ENCODE measurements around the gene HOXD1. TPM values are rescaled to one million over a fixed set of nuclear protein-coding genes. Genes with fewer than 3 reads are reported as not detected.

HOXD1 gene
- total RNA-seq, 1 donor from 2014 or later, result 11.2 TPM

DNA sequence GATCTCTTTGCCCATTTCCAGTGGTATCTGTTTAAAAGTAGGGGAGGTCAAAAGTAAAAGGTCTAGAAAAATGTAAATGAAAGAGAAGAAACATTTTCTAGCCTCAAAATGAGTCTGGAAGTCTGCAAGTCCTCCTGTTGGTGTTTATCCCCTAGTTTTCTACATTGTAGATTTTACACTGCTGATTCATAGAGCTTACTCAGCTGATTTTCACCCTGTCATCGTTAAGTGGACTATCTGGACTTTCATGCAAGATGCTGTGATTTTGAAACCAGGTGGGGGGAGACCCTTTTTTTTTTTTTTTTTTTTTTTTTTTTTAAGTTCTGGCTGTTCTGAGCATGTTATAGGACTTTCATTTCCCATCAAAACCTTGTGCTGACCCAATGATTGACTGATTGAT lies 21.1 kb upstream of the HOXD1 start:
- no peak for DNase-seq

GRCh38 chr2:176169181-176169580 lies 19.3 kb upstream of the HOXD1 start:
- no peak for DNase-seq

GRCh38 chr2:176169711-176170110 lies 18.8 kb upstream of the HOXD1 start:
- no peak for DNase-seq

DNA sequence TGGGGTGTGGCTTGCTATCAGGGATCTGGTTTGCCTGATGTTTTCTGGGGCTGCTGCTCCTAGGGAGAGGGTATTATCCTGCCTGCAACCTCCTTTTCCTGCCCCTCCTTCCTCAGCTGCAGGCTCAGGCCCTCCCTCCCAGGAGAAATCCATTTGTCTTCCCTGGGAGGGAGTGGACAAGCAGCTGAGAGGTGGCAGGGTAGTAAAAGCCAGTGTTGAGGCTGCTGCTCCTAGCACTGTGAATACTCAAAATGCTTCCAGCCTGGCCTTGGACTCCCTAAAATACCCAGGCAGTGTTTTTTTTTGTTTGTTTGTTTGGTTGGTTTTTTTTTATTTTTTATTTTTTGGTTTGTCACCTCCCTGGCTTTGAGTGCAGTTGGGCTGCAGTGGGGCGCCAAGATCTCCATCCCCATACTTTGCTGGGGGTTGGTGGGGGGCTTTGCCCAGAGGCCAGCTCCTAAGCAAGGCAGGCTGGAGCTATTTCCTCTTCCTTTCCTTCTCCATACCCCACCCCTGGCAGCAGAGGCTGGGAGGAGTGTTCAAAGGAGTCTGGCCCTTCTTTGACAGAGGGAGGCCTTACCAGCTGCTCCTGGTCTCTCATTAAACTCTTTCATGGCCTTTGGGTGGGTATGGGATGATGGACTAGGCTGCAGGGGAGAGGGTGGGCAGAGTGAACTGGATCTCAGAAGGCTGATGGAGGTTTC lies 17.7 kb upstream of the HOXD1 start:
- DNase-seq, result peak; percentile 38

GRCh38 chr2:176171351-176172006 lies 17.0 kb upstream of the HOXD1 start:
- DNase-seq, result no peak

GRCh38 chr2:176172007-176172894 lies 16.2 kb upstream of the HOXD1 start:
- no peak for DNase-seq

GRCh38 chr2:176172895-176173566 lies 15.4 kb upstream of the HOXD1 start:
- DNase-seq, result no peak

DNA sequence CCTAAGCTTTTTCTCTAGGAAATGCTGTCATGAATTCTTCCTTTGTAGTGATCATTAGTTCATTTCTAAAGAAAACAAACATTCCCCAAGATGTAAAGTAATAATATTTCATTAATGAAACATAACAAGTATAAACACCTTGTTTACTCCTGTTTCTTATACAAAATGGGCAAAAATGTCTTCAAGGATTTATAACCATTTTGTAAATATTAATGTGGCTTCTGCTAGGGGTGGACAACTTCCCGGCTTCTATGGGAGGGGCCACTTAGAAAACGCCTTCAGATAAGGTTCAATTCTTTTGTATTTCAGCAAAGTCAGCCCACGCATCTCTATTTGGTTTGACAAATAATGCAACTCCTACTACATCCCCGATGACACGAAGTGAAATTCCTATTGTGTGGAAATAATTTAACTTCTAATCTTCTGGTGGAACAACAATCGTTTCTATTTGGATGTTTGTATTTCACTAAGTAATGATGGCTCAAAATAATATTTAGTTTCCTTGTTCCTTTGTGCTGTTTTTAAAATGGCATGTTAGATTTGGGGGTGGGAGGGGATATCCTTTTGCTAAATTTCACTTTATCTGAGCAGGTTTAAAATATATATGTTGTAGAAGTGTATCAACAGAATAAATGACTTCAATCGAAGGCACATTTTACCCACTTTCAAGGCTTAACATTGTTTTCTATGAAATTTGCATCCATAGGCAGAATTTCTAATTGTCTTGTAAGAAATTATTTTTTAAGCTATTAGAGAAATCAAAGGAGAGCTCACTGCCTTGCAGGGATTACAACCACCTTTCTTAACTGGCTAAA lies 14.7 kb upstream of the HOXD1 start:
- DNase-seq, result peak; percentile 47

GRCh38 chr2:176174382-176174823 lies 14.1 kb upstream of the HOXD1 start:
- DNase-seq, result no peak

- no peak for DNase-seq
Observed at GRCh38 chr2:176174824-176175708, 13.4 kb upstream of the HOXD1 start.

- DNase-seq, result peak; percentile 30
Observed at GRCh38 chr2:176175709-176176607, 12.5 kb upstream of the HOXD1 start.

GRCh38 chr2:176177580-176178037 lies 10.9 kb upstream of the HOXD1 start:
- no peak for DNase-seq

GRCh38 chr2:176178038-176178756 lies 10.3 kb upstream of the HOXD1 start:
- DNase-seq, result peak; percentile 80

DNA sequence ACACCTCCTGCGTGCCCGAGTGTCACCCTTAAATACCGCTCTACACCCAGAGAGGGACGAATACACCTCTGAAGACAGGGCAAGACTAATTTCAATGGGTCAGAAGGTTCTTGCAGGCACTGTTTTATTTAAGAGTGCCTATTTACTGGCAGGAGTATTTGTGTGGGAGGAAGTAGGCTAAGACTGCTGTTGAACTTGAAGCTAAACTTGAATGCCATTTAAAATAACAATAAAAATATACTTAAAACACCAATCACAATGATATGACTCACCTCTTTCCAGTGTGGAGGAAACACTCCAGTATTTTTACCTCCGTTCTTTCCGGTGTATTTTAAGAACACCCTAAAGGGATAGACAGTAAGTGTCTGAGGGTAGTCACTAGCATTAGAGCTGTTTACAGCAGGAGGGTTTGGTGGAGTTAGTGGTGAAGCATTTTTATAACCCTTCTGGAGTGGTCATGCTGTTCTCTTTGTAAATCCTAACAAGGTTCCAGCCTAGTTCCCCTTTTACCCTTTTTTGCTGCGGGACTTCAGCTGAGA lies 9.6 kb upstream of the HOXD1 start:
- DNase-seq, result peak; percentile 83

DNA sequence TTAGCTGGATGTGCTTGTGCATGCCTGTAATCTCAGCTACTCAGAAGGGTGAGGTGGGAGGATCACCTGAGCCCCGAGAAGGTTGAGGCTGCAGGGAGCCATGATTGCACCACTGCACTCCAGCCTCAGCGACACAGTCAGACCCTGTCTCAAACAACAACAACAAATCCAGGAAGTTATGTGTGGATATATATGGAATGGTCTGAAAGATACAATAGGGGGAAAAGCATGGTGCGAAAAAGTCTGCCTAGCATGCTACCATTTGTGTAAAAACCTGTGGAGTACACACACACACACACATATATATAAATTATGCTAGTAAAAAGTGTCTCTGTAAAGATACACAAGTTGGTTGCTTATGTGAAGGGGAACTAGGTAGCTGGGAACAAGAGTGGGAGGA lies 6.9 kb upstream of the HOXD1 start:
- DNase-seq, result peak; percentile 33

GRCh38 chr2:176182671-176183070 lies 5.8 kb upstream of the HOXD1 start:
- DNase-seq, result peak; percentile 51

DNA sequence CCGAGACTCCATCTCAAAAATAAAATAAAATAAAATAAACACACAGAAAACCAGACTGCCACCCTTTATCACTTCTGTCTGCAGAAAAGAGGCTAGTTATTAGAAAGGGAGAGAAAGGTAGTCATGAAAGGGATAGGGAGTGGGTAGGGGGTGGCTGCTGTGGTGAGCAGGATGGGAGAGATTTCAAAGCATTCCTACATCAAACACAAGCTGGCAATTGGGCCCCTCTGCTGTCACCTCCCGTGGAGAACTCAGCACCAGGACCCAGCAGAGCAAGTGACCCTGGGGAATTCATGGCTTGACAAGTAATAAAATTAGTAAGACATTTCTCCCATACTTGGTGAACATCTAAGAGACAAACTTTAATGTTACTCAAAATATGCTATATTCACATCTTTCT lies 3.7 kb upstream of the HOXD1 start:
- no peak for DNase-seq

- DNase-seq, result no peak
Observed at GRCh38 chr2:176186024-176186423, 2.4 kb upstream of the HOXD1 start.
